GM19452 (cell line): ENCODE measurements around the gene AP3B2.
"Not testable (repeated sequence)": the region's sequence is repeated elsewhere in the genome, so short reads cannot be mapped to it uniquely, and the experiment has no call there.

Source experiments
- ATAC-seq: cut with Tn5 transposase; IDR thresholded peaks from one replicate; pipeline ENCODE4 v1.9.1; 2021; ENCODE audit not compliant: unreplicated experiment

AP3B2 gene

GRCh38 chr15:82649226-82649999 lies 60.3 kb downstream of the AP3B2 start:
- ATAC-seq: no peak

- ATAC-seq: no peak
Observed at GRCh38 chr15:82648257-82649103, 61.2 kb downstream of the AP3B2 start.

DNA sequence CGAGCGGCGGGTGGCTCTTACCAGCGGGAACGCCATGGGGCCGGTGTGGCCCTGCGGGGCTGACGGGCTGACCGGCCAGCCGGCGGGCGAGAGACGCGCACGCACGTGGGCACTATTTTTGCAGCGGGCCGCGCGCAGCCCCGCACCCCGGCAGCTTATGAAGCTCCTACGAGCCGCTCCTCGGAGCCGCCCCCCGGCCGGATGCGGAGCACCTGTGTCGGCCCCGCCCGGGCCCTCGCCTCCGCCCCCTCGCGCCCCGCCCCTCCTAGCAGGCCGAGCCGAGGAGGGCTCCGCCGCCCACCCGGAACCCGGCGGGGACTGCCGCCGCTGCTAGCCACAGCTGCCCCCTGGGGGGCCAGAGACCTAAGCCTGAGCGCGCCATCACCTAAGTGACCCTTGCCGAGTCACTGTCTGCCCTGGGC lies 61.8 kb downstream of the AP3B2 start:
- no peak for ATAC-seq

DNA sequence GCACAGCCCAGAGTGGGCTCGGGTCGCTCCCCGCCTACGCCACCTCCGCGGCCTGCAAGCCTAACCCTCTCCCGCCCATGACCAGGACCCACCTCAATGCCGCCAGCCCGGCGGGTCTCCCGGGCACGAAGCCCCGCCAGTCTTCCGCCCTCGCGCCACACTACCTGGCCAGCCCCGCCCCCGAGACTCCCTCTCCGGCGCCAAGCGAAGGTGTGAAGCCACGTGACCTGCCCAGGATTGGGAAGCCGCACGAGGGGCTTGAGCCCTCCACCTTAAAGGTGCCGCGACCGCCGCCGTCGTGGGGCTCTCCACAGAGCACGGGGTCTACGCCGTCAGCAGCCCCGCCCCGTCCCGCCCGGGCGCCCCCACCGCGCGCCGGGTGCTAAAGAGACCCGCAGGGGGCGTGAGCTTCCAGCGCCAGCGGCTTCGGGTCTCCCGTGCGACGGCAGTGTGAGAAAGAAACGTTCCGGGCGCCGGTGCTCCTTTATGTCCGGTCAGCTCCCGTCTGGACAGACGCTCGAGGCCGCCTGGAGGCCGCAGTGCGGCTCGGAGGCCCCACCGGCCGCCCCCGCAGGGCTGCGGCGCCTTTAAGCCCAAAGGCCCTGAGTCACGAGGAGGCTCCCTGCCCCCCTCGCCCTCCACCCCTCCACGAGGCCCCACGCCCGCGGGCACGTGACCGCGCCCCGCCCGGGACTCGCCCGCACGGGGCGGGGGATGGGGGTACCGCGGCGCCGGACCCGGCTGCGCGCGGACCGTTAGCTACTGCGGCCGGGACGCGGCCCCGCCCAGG lies 62.4 kb downstream of the AP3B2 start, which contains the start of gene CPEB1:
Gene CPEB1 (minus strand): TSS at position 319 of the 790 bp plus-strand sequence. CDS start 18,904 bp downstream, outside the sequence.
- ATAC-seq: no peak

DNA sequence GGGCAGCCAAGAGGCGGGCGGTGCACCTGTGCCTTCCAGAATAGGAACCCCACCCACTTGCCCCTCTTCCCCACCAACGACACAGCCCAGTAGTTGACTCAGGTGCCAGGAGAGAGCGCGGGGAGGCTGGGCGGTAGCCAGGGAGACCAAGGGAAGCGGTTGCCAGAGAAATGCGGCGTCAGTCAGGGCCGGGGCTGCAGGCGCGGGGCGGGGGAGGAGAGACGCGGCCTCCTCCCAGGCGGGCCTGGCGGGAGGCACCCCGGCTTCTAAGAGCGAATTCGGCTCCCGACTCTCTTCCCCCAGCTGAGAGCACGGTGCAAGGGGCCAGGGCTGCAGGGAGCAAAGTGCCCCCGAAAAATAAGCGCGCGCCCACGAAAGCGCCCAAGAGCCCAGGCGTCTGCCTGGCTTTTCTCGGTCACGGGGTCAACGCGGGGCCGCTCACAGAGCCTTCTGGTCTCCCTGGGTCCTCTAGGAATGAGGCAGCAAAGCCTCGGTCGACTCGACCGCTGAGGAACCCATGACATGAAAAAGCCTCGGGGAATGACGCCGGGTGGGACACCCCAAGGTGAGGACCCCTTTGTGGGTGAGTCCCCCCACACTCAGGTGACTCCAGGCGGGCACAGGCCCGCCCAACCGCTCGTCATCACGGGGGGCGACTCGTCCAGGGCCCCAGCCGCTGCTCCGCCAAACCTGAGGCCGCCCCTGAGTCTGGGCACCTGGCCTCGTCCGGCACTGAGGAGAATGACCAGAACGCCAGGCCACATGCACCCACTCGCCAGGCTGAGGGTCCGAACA lies 63.2 kb downstream of the AP3B2 start:
- ATAC-seq: no peak

- ATAC-seq: not testable (repeated sequence)
Observed at GRCh38 chr15:82644967-82645852, 64.5 kb downstream of the AP3B2 start.

- no peak for ATAC-seq
Observed at GRCh38 chr15:82643992-82644391, 65.7 kb downstream of the AP3B2 start.

- ATAC-seq: no peak
Observed at GRCh38 chr15:82642656-82643055, 67.0 kb downstream of the AP3B2 start.

GRCh38 chr15:82641129-82641798 lies 68.4 kb downstream of the AP3B2 start:
- ATAC-seq: no peak

DNA sequence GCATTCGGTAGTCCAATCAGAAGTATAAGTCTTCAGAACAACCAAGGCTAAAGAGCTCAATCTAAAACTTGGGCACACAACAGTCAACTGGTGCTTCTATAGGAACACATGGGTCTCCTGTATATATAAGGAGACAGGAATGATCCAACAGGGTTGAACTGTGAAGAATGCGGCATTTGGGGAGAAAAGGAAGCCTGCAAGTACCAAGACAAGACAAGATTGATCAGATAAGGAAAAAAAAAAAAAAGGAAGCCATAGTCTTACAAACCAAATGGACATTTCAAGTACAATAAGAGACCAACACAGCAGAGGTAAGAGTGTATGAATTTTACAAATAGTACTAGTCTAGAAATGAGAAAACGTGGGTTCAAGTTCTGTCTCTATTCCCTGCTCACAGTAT lies 69.0 kb downstream of the AP3B2 start:
- ATAC-seq: no peak

DNA sequence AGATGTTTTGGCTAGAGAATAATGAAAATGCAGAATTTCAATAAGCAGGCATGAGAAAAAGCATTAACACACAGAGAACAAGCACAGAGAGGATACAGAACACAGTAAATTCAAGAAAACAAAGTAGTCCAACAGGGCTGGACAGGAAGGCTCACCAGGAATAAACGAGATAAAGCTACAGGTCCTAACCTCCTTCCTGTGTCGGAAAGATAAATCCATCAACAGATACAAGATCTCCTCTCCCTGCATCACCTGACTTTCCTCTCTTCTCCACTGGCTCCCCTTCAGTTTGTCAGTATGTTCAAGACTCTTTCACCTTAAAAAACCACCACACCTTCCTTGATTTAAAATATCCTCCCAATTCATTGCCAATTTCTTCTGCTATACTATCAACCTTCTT lies 73.9 kb downstream of the AP3B2 start:
- ATAC-seq: no peak

DNA sequence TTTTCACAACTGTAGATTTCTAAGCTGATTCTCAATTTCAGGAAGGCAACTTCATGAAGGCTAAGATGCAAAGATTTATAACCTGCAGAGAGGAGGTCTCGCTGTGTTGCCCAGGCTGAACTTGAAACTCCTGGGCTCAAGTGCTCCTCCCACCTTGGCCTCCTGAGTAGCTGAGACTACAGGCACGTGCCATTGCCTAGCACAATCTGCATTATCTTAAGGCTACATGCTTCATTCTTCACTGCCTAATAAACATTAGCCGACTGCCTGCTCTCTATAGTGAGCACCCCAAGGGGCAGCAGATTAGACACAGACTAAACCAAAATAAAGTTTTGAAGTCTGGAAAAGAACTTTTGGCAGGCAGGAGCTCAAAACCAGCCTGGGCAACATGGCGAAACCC lies 79.6 kb downstream of the AP3B2 start:
- ATAC-seq: no peak

- ATAC-seq: no peak
Observed at GRCh38 chr15:82625136-82625535, 84.5 kb downstream of the AP3B2 start.

GRCh38 chr15:82624438-82624837 lies 85.2 kb downstream of the AP3B2 start:
- no peak for ATAC-seq

- no peak for ATAC-seq
Observed at GRCh38 chr15:82624008-82624407, 85.7 kb downstream of the AP3B2 start.

- no peak for ATAC-seq
Observed at GRCh38 chr15:82621970-82622369, 87.7 kb downstream of the AP3B2 start.

DNA sequence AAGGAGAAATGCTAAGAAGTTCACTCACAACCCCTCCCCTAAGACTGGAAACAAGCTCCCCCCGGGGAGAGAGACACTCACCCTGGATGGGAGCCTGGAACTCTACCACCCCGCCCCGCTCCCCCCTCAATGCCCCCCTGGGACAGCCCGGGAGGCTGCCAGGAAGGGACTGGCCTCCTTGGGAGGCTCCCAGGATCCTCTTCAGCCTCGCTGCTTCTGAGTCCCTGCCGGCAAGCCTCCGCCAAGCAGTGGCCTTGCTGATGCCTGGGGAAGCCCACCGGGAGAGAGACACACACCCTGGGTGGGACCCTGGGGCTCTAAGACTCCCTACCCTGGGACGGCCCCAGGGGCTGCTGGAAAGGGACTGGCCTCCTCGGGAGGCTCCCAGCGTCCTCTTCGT lies 95.9 kb downstream of the AP3B2 start:
- no peak for ATAC-seq

GRCh38 chr15:82611348-82611747 lies 98.3 kb downstream of the AP3B2 start:
- ATAC-seq: no peak
